DOHH2 (cell line): ENCODE measurements around the gene MT1F.
"Not testable (repeated sequence)": the region's sequence is repeated elsewhere in the genome, so short reads cannot be mapped to it uniquely, and the experiment has no call there.

Experiments used
- H3F3A ChIP-seq: fragments of 200-600 bp; sonication (generic), shearing (Covaris generic); 2 replicates; pipeline ENCODE4 v1.6.0; 2016; ENCODE audit warnings: antibody characterized with exemption, mild to moderate bottlenecking; ENCODE audit not compliant: control insufficient read depth, insufficient read depth
- H3K27ac ChIP-seq: fragments of 200-600 bp; sonication (generic); 2 replicates; pipeline ENCODE4 v1.5.1; 2014; ENCODE audit warnings: low read depth, mild to moderate bottlenecking, low read length, moderate library complexity
- H3K27me3 ChIP-seq: fragments of 200-600 bp; sonication (generic); 2 replicates; pipeline ENCODE4 v1.6.1; 2014; ENCODE audit warnings: mild to moderate bottlenecking, low read length, mixed read lengths; ENCODE audit not compliant: control insufficient read depth
- H3K36me3 ChIP-seq: fragments of 200-600 bp; sonication (generic); 2 replicates; pipeline ENCODE4 v1.6.1; 2014; ENCODE audit warnings: mild to moderate bottlenecking, low read length, moderate library complexity, mixed read lengths; ENCODE audit not compliant: control insufficient read depth
- H3K4me1 ChIP-seq: fragments of 200-600 bp; sonication (generic); 2 replicates; pipeline ENCODE4 v1.6.1; 2014; ENCODE audit warnings: mild to moderate bottlenecking, low read length, mixed read lengths; ENCODE audit not compliant: control insufficient read depth
- H3K4me2 ChIP-seq: fragments of 200-600 bp; sonication (generic); 2 replicates; pipeline ENCODE4 v1.6.0; 2014; ENCODE audit warnings: mild to moderate bottlenecking, low read length, moderate library complexity
- H3K4me3 ChIP-seq: fragments of 200-600 bp; sonication (generic); 2 replicates; pipeline ENCODE4 v1.5.1; 2014; ENCODE audit warnings: mild to moderate bottlenecking, low read length, mixed read lengths
- H3K79me2 ChIP-seq: fragments of 200-600 bp; sonication (generic); 2 replicates; pipeline ENCODE4 v1.6.1; 2014; ENCODE audit warnings: mild to moderate bottlenecking, low read length, mixed read lengths; ENCODE audit not compliant: control insufficient read depth
- H3K9me2 ChIP-seq: fragments of 200-600 bp; sonication (generic); replicated peaks from 2 replicates; pipeline ENCODE4 v1.6.1; 2014; ENCODE audit warnings: mild to moderate bottlenecking, low read length, mixed read lengths; ENCODE audit not compliant: control insufficient read depth
- H3K9me3 ChIP-seq: fragments of 200-600 bp; sonication (generic); 2 replicates; pipeline ENCODE4 v1.6.1; 2014; ENCODE audit warnings: antibody characterized with exemption, low read length, mixed read lengths; ENCODE audit not compliant: control insufficient read depth, insufficient read depth
- H4K20me1 ChIP-seq: fragments of 200-600 bp; sonication (generic); 2 replicates; pipeline ENCODE4 v1.6.0; 2014; ENCODE audit warnings: low read depth, mild to moderate bottlenecking, antibody characterized with exemption, low read length, moderate library complexity; ENCODE audit not compliant: control insufficient read depth, insufficient read depth
- EZH2phosphoT487 ChIP-seq: fragments of 200-600 bp; sonication (generic); IDR thresholded peaks from 2 replicates; pipeline ENCODE4 v1.6.1; 2017; ENCODE audit warnings: borderline replicate concordance, mild to moderate bottlenecking, antibody characterized with exemption, low read length, moderate library complexity, mixed read lengths
- TF ChIP-seq, protein P1 (sequence below): fragments of 200-600 bp; sonication (generic); IDR thresholded peaks from one replicate; pipeline ENCODE4 v1.5.1; 2014; ENCODE audit warnings: antibody characterized with exemption, mild to moderate bottlenecking, low read depth, low read length; ENCODE audit not compliant: poor library complexity, severe bottlenecking

Gene MT1F

DNA sequence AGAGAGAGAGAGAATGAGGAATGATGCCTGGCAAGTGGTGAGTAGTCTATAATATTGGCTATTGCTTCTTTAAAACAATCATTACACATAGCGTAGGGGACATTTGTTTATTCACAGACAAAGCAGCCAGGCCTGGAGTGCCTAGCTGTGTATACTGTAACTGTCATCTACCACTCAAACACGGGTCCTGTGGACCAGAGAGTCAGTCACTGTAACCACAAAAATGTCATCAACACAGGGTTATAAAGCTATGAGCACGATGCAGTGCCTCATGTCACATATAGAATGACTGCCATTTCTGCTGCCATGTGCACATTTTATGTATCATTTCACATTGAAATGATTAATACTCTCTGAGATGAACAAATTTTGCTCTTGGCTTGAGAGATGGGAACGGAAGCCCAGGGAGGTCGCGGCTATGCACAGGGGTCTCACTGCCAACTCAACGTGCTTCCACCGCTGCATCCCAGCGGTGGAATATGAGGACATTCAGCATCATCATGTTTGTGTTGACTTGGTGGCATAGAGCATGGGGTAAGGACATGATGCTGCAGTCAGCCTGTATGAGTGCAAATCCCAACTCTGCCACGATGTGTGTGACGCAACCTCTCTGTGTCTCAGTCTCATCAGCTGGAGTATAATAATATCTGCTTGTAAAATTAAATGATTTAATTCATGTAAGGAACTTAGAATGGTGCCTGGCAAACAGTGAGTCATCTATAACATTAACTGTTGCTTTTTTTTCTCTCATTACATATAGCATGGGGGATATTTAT, 15.2 kb downstream of the MT1F start:
- H3K9me3 ChIP-seq = no peaks in the 10 kb centered on the region
- no peak overlapping the region for H3K4me2 ChIP-seq
- no peaks in the 10 kb centered on the region for H3F3A ChIP-seq
- H3K36me3 ChIP-seq = no peaks in the 10 kb centered on the region
- H3K4me1 ChIP-seq = no peaks in the 10 kb centered on the region
- H3K27ac ChIP-seq = no peak overlapping the region
- H4K20me1 ChIP-seq = no peaks in the 10 kb centered on the region
- no peak overlapping the region for H3K4me3 ChIP-seq
- TF ChIP-seq EZH2phosphoT487 = no peak
- TF ChIP-seq, protein P1, sequence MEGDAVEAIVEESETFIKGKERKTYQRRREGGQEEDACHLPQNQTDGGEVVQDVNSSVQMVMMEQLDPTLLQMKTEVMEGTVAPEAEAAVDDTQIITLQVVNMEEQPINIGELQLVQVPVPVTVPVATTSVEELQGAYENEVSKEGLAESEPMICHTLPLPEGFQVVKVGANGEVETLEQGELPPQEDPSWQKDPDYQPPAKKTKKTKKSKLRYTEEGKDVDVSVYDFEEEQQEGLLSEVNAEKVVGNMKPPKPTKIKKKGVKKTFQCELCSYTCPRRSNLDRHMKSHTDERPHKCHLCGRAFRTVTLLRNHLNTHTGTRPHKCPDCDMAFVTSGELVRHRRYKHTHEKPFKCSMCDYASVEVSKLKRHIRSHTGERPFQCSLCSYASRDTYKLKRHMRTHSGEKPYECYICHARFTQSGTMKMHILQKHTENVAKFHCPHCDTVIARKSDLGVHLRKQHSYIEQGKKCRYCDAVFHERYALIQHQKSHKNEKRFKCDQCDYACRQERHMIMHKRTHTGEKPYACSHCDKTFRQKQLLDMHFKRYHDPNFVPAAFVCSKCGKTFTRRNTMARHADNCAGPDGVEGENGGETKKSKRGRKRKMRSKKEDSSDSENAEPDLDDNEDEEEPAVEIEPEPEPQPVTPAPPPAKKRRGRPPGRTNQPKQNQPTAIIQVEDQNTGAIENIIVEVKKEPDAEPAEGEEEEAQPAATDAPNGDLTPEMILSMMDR = no peak
- H3K27me3 ChIP-seq = peaks cover 73% of the 10 kb centered on the region
- H3K9me2 ChIP-seq = no peaks in the 10 kb centered on the region
- H3K79me2 ChIP-seq = no peaks in the 10 kb centered on the region

DNA sequence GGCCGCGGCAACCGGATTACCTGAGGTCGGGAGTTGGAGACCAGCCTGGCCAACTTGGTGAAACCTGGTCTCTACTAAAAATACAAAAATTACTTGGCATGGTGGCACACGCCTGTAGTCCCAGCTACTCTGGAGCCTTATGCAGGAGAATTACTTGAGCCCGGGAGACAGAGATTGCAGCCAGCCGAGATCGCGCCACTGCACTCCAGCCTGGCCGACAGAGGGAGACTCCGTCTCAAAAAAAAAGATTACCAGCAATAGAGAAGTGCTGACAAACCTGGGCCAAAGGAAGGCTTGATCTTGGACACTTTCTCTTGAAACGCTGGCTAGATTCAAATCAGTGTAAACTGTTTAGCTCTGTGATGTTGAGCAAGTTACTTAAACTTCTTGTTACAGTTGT, 16.2 kb downstream of the MT1F start:
- Histone ChIP-seq H3K27me3 (peaks cover 63% of the 10 kb centered on the region), H3K4me3 (no peak overlapping the region), H3K9me3 (no peaks in the 10 kb centered on the region), H3K9me2 (no peaks in the 10 kb centered on the region), H3K4me2 (no peak overlapping the region), H3K79me2 (no peaks in the 10 kb centered on the region), H3K4me1 (no peaks in the 10 kb centered on the region), H4K20me1 (no peaks in the 10 kb centered on the region), H3F3A (no peaks in the 10 kb centered on the region), H3K27ac (no peak overlapping the region), H3K36me3 (no peaks in the 10 kb centered on the region)
- TF ChIP-seq EZH2phosphoT487 = no peak
- TF ChIP-seq, protein P1 = peak; percentile 52

DNA sequence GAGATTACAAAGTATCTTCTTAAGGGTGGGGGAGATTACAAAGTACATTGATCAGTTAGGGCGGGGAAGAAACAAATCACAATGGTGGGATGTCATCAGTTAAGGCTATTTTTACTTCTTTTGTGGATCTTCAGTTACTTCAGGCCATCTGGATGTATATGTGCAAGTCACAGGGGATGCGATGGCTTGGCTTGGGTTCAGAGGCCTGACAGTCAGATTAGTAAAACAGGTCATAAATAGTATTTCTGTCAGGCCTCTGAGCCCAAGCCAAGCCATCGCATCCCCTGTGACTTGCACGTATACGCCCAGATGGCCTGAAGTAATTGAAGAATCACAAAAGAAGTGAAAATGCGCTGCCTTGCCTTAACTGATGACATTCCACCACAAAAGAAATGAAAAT, 16.8 kb downstream of the MT1F start:
- not testable (repeated sequence) for H3K36me3 ChIP-seq, H3K27ac ChIP-seq, H3K9me2 ChIP-seq, H4K20me1 ChIP-seq, H3K9me3 ChIP-seq, H3K4me3 ChIP-seq, H3K4me1 ChIP-seq, H3K4me2 ChIP-seq, H3F3A ChIP-seq, H3K79me2 ChIP-seq
- H3K27me3 ChIP-seq = peaks cover 57% of the 10 kb centered on the region

DNA sequence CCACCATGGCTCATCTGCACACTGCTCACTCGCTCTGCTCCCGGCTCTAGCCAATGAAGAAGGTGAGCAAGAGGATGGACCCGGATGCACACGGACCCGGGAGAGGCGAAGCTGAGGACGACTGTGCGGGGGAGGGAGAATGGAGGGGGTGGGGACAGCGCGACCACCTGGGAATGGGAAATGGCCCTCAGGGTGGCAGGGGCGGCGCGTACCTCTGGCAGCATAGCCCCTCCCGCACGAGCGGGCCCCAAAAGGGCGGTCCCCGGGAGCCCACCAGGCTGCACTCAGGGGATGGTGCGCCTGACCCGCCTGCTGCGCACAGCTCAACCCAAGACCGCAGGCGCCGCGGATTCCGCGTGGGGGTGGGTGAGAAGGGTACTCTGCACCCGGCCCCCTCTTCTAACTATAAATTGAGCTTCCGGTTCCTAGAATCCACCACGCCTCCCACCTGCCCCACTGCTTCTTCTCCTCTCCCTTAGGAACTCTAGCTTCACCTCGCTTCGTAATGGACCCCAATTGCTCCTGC, 18.0 kb downstream of the MT1F start:
- Histone ChIP-seq H3F3A (no peaks in the 10 kb centered on the region), H4K20me1 (no peaks in the 10 kb centered on the region), H3K36me3 (no peaks in the 10 kb centered on the region), H3K4me1 (no peaks in the 10 kb centered on the region), H3K27me3 (peaks cover 45% of the 10 kb centered on the region), H3K27ac (no peak overlapping the region), H3K4me2 (no peak overlapping the region), H3K9me2 (no peaks in the 10 kb centered on the region), H3K79me2 (no peaks in the 10 kb centered on the region), H3K9me3 (no peaks in the 10 kb centered on the region), H3K4me3 (no peak overlapping the region)
- TF ChIP-seq, protein P1 = no peak
- no peak for TF ChIP-seq EZH2phosphoT487
